ENCODE measurements around the gene CAPN12.
"Not testable (repeated sequence)": the region's sequence is repeated elsewhere in the genome, so short reads cannot be mapped to it uniquely, and the experiment has no call there.

The CAPN12 gene

DNA sequence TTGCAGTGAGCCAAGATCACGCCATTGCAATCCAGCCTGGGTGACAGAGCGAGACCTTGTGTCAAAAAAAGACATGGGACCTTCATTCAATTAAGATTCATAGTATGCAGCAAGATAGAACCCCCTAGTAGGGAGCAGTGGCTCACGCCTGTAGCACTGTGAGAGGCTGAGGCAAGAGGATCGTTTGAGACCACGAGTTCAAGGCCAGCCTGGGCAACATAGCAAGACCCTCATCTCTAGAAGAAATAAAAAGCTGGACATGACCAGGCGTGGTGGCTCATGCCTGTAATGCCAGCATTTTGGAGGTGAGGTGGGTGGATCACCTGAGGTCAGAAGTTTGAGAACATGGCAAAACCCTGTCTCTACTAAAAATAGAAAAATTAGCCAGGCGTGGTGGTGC is 36.2 kb upstream of the CAPN12 start:
- TF ChIP-seq CTCF (IDR thresholded peaks at IDR 0.05; ENCODE audit: insufficient read depth, low read depth, low read length, missing control alignments) = no peak
- no peak overlapping the region for H3K4me3 ChIP-seq (ENCODE audit: low read length)
- no peak for DNase-seq (ENCODE audit: low read depth)

DNA sequence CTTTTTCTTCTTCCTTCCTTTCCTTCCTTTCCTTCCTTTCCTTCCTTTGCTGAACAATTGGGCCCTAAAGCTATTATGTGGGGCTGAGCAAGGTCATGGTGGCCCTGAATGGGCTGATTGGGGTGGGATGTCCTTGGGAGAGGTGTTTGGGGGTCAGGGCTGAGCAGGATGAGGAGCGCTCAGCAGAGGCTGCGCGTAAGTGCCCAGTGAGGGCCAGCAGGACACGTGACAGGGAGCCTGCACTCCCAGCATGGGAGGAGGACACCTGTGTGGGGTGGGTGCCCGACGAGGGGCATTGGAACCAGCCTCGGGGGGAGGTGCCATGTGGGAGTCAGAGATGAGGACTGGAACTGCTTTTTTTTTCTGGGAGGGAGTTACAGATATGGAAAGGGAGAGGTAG is 34.5 kb upstream of the CAPN12 start:
- DNase-seq (ENCODE audit: low read depth) = no peak
- no peak overlapping the region for H3K4me3 ChIP-seq (ENCODE audit: low read length)
- no peak for TF ChIP-seq CTCF (IDR thresholded peaks at IDR 0.05; ENCODE audit: insufficient read depth, low read depth, low read length, missing control alignments)

DNA sequence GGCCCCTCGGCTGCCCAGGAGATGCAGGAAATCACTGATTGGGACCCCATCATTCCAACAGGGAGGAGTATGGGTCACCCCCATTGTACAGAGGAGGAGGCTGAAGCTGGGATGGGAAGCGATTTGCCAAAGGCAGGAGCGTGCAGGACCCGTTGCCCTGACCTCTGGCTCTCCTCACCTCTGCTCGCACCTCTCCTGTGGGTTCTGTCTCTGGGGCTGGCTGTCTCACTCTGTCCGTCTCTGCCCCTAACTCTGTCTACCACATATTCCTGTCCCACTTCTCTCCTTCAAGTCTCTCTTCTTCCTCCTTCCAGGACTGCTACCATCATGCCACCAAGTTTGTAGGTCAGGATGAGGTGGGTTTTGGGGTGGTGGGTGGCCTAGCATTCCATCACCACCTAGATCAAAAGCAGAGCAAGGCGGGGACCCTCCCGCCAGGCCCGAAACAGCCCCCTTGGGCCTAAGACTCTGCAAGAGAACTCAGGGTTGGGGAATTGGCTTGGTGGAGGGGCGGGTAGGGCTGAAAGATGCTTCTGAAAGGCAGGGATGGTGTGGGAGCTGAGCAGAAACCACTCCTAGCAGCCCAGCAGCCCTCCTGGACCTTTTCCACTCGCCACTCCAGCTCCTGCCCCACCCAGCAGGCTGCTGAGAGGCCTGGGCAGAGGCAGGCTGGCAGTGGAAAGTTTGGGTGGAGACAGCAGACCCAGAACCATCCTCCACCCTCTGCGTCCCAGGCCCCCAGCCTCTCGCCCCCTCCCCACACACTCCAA is 30.1 kb upstream of the CAPN12 start:
- no peak overlapping the region for H3K4me3 ChIP-seq (ENCODE audit: low read length)
- DNase-seq (ENCODE audit: low read depth) = no peak
- no peak for TF ChIP-seq CTCF (IDR thresholded peaks at IDR 0.05; ENCODE audit: insufficient read depth, low read depth, low read length, missing control alignments)

- no peak for DNase-seq (ENCODE audit: low read depth)
- H3K4me3 ChIP-seq (ENCODE audit: low read length) = no peak within 1 kb of the TSS
- no peak for TF ChIP-seq CTCF (IDR thresholded peaks at IDR 0.05; ENCODE audit: insufficient read depth, low read depth, low read length, missing control alignments)
Observed at GRCh38 chr19:38773469-38774177, 29.3 kb upstream of the CAPN12 start, which contains the start of gene LGALS7. TSS of gene LGALS7 (minus strand) at chr19:38773517. CDS start at chr19:38773492, 25 bp downstream.

DNA sequence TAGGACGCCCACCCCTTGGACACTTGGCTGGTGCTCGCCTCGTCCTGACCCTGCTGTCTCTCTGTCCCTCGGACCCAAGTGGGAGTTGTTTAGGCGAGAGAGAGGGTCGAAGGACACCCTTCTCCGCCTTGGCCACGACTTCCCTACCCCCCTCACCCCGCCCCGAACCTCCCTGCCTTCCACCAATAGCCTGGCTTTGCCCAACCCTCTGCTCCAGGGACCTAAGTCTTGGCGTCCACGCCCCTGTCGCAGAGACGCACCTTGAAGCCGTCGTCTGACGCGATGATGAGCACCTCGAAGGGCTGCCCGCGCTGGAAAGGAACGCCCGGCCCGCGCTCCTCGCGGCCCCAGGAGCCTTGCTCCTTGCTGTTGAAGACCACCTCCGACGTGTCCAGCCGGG is 27.3 kb upstream of the CAPN12 start:
- not testable (repeated sequence) for DNase-seq (ENCODE audit: low read depth); H3K4me3 ChIP-seq (ENCODE audit: low read length)

GRCh38 chr19:38770949-38771275 is 26.6 kb upstream of the CAPN12 start:
- not testable (repeated sequence) for H3K4me3 ChIP-seq (ENCODE audit: low read length); DNase-seq (ENCODE audit: low read depth)

DNA sequence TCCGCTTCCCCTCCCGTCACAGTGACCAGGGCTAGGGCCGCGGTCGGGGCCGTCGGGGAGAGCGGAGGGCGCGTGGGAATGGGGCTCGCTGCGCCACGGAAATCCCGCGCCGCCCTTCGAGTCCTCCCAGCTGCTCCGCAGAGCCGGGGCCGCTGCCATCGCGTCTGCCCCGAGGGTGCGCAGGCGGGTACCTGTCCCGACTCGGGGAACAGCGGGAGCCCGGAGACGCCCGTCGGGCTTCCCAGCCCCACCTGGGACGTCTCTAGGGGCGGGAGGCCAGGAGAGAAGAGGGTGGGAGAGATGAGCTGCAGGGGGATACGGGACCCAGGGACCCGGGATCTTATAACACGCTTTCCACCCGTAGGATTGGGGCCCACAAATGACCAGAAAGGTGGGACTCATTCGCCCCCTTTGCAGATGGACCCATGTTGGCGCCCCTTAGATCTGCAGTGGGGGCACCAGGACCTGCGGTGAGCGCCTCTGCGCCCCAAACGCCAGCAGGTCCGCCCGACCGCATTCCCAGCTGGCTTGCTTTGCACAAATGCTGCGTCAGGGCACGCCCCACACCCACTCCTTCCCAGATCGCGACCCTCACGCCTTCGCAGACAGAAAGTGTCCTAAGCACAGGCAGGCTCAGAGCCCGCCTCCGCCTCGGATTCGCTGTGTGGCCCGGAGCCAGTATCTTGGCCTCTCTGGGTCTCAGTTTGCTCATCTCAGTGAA is 26.1 kb upstream of the CAPN12 start:
- H3K4me3 ChIP-seq (ENCODE audit: low read length) = not testable (repeated sequence)

DNA sequence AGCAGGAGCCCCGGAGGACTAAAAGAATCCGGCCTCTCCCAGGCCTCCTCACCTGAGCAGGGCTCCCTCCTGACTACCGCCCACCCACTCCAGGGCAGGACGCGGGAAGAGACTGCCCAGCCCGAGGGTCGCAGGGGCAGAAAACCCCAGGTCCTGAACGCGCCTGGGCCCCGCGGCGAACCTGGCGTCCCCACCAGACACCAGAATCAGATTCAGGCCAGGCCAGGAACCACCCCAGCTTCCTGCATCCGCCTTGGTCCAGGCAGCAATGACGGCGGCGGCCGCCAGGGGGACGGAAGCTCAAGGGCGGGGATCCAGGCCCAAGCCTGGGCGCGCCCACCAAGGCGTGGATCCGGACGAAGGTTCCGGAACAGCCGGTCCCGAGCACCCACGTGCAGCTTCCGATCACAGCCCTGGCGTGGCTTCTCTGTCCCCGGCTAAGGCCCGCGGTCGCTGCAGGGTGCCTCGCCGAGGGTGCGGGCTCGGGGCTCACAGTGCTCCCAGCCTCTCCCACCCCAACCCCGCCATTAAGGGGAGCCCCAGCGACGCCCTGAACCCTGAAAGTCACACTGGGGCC is 25.4 kb upstream of the CAPN12 start:
- no peak overlapping the region for H3K4me3 ChIP-seq (ENCODE audit: low read length)
- peak; percentile 87 for DNase-seq (ENCODE audit: low read depth)
- peak; percentile 75 for TF ChIP-seq CTCF (IDR thresholded peaks at IDR 0.05; ENCODE audit: insufficient read depth, low read depth, low read length, missing control alignments)

More for the DNA sequence above, 26.1 kb upstream of the CAPN12 start:
- DNase-seq (ENCODE audit: low read depth) = not testable (repeated sequence)

Data from epithelial cell of esophagus (primary cell).